CD14-positive monocyte (primary cell): ENCODE data around the gene PROB1. TPM values are rescaled to one million over a fixed set of nuclear protein-coding genes. Genes with fewer than 3 reads are reported as not detected.

ENCODE experiments used
- DNase-seq, 3 donors: peaks; one replicate each; pipeline ENCODE4 v3.0.0-alpha.2; 2011 to 2022
- H2AFZ ChIP-seq: 2 replicates; pipeline ENCODE4 v1.6.0; 2012; ENCODE audit warnings: mild to moderate bottlenecking, low read depth, low read length, inconsistent platforms; ENCODE audit not compliant: insufficient read depth, poor library complexity, severe bottlenecking
- H3K27ac ChIP-seq, 2 donors: 1 replicate in 1 of 2; 2 replicates in 1 of 2; pipeline ENCODE4 v1.5.1; 2012 to 2013; ENCODE audit warnings: low read length in 2 of 2, control low read depth in 1 of 2, inconsistent platforms in 1 of 2, low read depth in 1 of 2, mild to moderate bottlenecking in 1 of 2
- H3K27me3 ChIP-seq, 2 donors: one replicate each; pipeline versions ENCODE4 v1.6.0 to v1.6.1; 2011 to 2013; ENCODE audit warnings: low read length in 2 of 2; ENCODE audit not compliant: control insufficient read depth in 2 of 2, insufficient read depth in 2 of 2
- H3K36me3 ChIP-seq, 2 donors: replicated peaks in 1 of 2; 1 replicate in 1 of 2; 2 replicates in 1 of 2; pipeline versions ENCODE4 v1.5.1 to v1.6.1; 2012 to 2013; ENCODE audit warnings: low read length in 2 of 2, control low read depth in 1 of 2, inconsistent platforms in 1 of 2, mild to moderate bottlenecking in 1 of 2; ENCODE audit not compliant: insufficient read depth in 2 of 2, control insufficient read depth in 1 of 2
- H3K4me1 ChIP-seq, 2 donors: 1 replicate in 1 of 2; 2 replicates in 1 of 2; pipeline versions ENCODE4 v1.5.1 to v1.6.1; 2012 to 2013; ENCODE audit warnings: low read length in 2 of 2, control low read depth in 1 of 2, inconsistent platforms in 1 of 2, mild to moderate bottlenecking in 1 of 2, moderate library complexity in 1 of 2; ENCODE audit not compliant: insufficient read depth in 2 of 2, control insufficient read depth in 1 of 2
- H3K4me2 ChIP-seq: replicated peaks from 2 replicates; pipeline ENCODE3; 2012; ENCODE audit warnings: low read length, moderate library complexity, mild to moderate bottlenecking; ENCODE audit not compliant: poor library complexity, severe bottlenecking; ENCODE audit errors: extremely low read depth
- H3K4me3 ChIP-seq, 3 experiments: fragments of 200-600 bp in 1 of 3; sonication (generic) in 1 of 3; replicated peaks in 1 of 3; 1 replicate in 2 of 3; 2 replicates in 1 of 3; pipeline ENCODE4 v1.5.1; 2011 to 2013; ENCODE audit warnings: low read length in 3 of 3, mild to moderate bottlenecking in 3 of 3, control low read depth in 2 of 3, low read depth in 2 of 3, inconsistent platforms in 1 of 3, moderate library complexity in 1 of 3
- H3K79me2 ChIP-seq: 2 replicates; pipeline ENCODE4 v1.6.0; 2012; ENCODE audit warnings: mild to moderate bottlenecking, control low read depth, inconsistent platforms, low read length, moderate library complexity; ENCODE audit not compliant: insufficient read depth
- H3K9ac ChIP-seq: 2 replicates; pipeline ENCODE4 v1.6.0; 2017; ENCODE audit warnings: low read length, mild to moderate bottlenecking; ENCODE audit not compliant: insufficient read depth, poor library complexity, severe bottlenecking
- H3K9me3 ChIP-seq, 2 donors: replicated peaks in 1 of 2; 1 replicate in 1 of 2; 2 replicates in 1 of 2; pipeline versions ENCODE4 v1.5.1 to v1.6.1; 2012 to 2013; ENCODE audit warnings: low read length in 2 of 2, control low read depth in 1 of 2; ENCODE audit not compliant: control insufficient read depth in 1 of 2, insufficient read depth in 1 of 2
- H4K20me1 ChIP-seq: 2 replicates; pipeline ENCODE4 v1.6.0; 2012; ENCODE audit warnings: mild to moderate bottlenecking, low read length, control low read depth, moderate library complexity; ENCODE audit not compliant: insufficient read depth
- H3K27ac Mint-ChIP-seq, 7 donors: one replicate each; pipeline ENCODE4 v1.8.0; 2020; ENCODE audit warnings: mild to moderate bottlenecking in 7 of 7, mixed read lengths in 7 of 7, moderate library complexity in 6 of 7, inconsistent platforms in 2 of 7
- H3K27me3 Mint-ChIP-seq, 3 donors: one replicate each; pipeline ENCODE4 v1.8.0; 2021 to 2022; ENCODE audit warnings: low read depth in 3 of 3, mild to moderate bottlenecking in 3 of 3, mixed read lengths in 3 of 3, moderate library complexity in 3 of 3, inconsistent platforms in 1 of 3
- H3K36me3 Mint-ChIP-seq, 2 donors: one replicate each; pipeline ENCODE4 v1.8.0; 2020; ENCODE audit warnings: mixed read lengths in 2 of 2, inconsistent platforms in 1 of 2, mild to moderate bottlenecking in 1 of 2
- H3K4me1 Mint-ChIP-seq: one replicate; pipeline ENCODE4 v1.8.0; 2020; ENCODE audit warnings: mild to moderate bottlenecking, mixed read lengths
- H3K4me3 Mint-ChIP-seq, 2 donors: one replicate each; pipeline ENCODE4 v1.8.0; 2020; ENCODE audit warnings: mild to moderate bottlenecking in 2 of 2, mixed read lengths in 2 of 2, moderate library complexity in 1 of 2
- H3K9me3 Mint-ChIP-seq, 7 donors: one replicate each; pipeline ENCODE4 v1.8.0; 2020 to 2022; ENCODE audit warnings: mixed read lengths in 7 of 7, mild to moderate bottlenecking in 6 of 7, moderate library complexity in 6 of 7, inconsistent platforms in 2 of 7
- CTCF ChIP-seq: fragments of 200-600 bp; IDR thresholded peaks from one replicate; pipeline ENCODE4 v1.8.0; 2022; ENCODE audit warnings: antibody characterized with exemption, mild to moderate bottlenecking
- WGBS: methylation state at CpG from one replicate; pipeline ENCODE4 v1.1.5; 2013; ENCODE audit warnings: missing lambda C conversion rate; ENCODE audit not compliant: insufficient coverage; 5-methylcytosine and 5-hydroxymethylcytosine counted together
- intact Hi-C, 2 donors: fragments of 100-400 bp; cut with micrococcal nuclease; formaldehyde crosslinking; loops; one replicate each; pipeline versions ENCODE4 v1.15.0 to v1.15.1; 2023
- polyA plus RNA-seq, 3 donors: library from polyadenylated mRNA; depleted of rRNA in 1 of 3; unstranded in 2 of 3; stranded (reverse) in 1 of 3; fragments of 300-500 nt in 2 of 3; fragments of >200 nt in 1 of 3; fragmentation: Illumina TruSeq in 2 of 3; gene quantifications; 1 replicate in 2 of 3; 2 replicates in 1 of 3; pipeline ENCODE4 v1.2.3, GENCODE V29; 2012 to 2021

The PROB1 gene
- polyA plus RNA-seq, 3 donors, result 0.05 to 0.11 TPM; not detected in 1

DNA sequence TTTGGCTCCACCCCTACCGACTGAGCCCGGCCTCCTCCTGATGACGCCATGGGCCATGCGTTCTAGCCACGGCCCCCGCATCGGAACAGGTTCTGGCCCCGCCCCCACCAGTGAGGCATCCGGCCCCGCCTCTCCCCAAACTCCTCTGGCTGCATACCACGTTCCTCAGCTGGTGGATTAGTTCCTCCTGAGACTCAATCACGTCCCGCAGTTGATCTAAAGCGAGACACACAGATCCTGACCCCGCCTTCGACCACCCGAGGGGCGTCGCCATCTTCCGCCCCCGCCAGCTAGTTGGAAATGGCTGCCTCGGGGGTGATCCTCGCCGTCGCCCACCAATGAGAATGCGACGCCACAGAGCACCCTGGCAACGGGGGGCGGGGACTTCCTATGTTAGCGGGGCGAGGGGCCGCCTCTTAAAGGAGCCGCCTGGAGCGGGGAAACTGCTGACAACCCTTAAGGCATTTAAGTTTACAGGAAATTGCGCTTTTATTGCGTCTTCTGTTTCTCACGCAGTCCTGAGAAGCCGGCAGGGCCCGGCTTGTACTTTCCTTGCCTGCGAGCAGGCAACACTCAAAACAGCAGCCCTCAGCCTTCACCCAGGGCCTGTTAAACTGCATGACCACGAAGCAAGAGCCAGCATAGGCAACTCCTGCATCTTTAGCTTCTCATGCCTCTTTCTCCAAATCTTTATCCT is 9.0 kb upstream of the PROB1 start, which contains the start of gene SPATA24:
SPATA24 (minus strand) TSS at position 303 of the 697 bp plus-strand sequence; CDS start at position 274, 29 bp downstream.
- peaks cover 0 to 1% (median 0%) of the 10 kb centered on the region in 7 donors for H3K9me3 Mint-ChIP-seq
- no peaks in the 10 kb centered on the region for H3K9me3 ChIP-seq
- peak within 1 kb of the TSS; percentile 84 for H3K4me2 ChIP-seq
- no peaks in the 10 kb centered on the region for H3K36me3 ChIP-seq
- no peak for TF ChIP-seq CTCF
- H3K4me1 Mint-ChIP-seq, result peaks cover 23% of the 10 kb centered on the region
- peak within 1 kb of the TSS; percentile 44 to 84 (median 64) for H3K4me3 ChIP-seq
- WGBS, result under 1% methylated on average over 41 of the region's 41 CpGs
- no peaks in the 10 kb centered on the region for H3K36me3 Mint-ChIP-seq
- no peaks in the 10 kb centered on the region for H3K79me2 ChIP-seq
- peaks cover 12 to 15% of the 10 kb centered on the region in 2 donors for H3K4me1 ChIP-seq
- H2AFZ ChIP-seq, result peak within 1 kb of the TSS; percentile 77
- H3K27ac ChIP-seq, result peak within 1 kb of the TSS; percentile 88 to 93
- intact Hi-C loops, result no loop called here
- H3K9ac ChIP-seq, result peak within 1 kb of the TSS; percentile 60
- peak; percentile 94 to 95 (median 94) for DNase-seq
- no peaks in the 10 kb centered on the region for H4K20me1 ChIP-seq
- peaks cover 0 to 4% (median 0%) of the 10 kb centered on the region in 3 donors for H3K27me3 Mint-ChIP-seq
- no peaks in the 10 kb centered on the region for H3K27me3 ChIP-seq
- H3K4me3 Mint-ChIP-seq, result peak within 1 kb of the TSS; percentile 99
- H3K27ac Mint-ChIP-seq, result peak within 1 kb of the TSS; percentile 99 to 100 (median 100)

- peak overlapping the region; percentile 99 to 100 (median 100) for H3K27ac Mint-ChIP-seq
- peaks cover 23% of the 10 kb centered on the region for H3K4me1 Mint-ChIP-seq
- H3K4me3 Mint-ChIP-seq, result peak overlapping the region; percentile 99
- peak overlapping the region; percentile 44 to 84 (median 64) for H3K4me3 ChIP-seq
- H3K4me1 ChIP-seq, result peaks cover 12 to 15% of the 10 kb centered on the region in 2 donors
- H3K79me2 ChIP-seq, result no peaks in the 10 kb centered on the region
- H3K9ac ChIP-seq, result peak overlapping the region; percentile 60
- peaks cover 0 to 4% (median 0%) of the 10 kb centered on the region in 3 donors for H3K27me3 Mint-ChIP-seq
- 28% methylated on average over 6 of the region's 7 CpGs for WGBS
- peak overlapping the region; percentile 84 for H3K4me2 ChIP-seq
- H3K9me3 Mint-ChIP-seq, result peaks cover 0 to 1% (median 0%) of the 10 kb centered on the region in 7 donors
- H2AFZ ChIP-seq, result peak overlapping the region; percentile 77
- no peaks in the 10 kb centered on the region for H3K36me3 Mint-ChIP-seq
- H3K27me3 ChIP-seq, result no peaks in the 10 kb centered on the region
- no peak for DNase-seq
- intact Hi-C loops, result no loop called here
- H3K9me3 ChIP-seq, result no peaks in the 10 kb centered on the region
- H3K27ac ChIP-seq, result peak overlapping the region; percentile 88 to 93
- no peaks in the 10 kb centered on the region for H4K20me1 ChIP-seq
- no peak for TF ChIP-seq CTCF
- no peaks in the 10 kb centered on the region for H3K36me3 ChIP-seq
Observed at GRCh38 chr5:139403418-139403786, 8.5 kb upstream of the PROB1 start.
